Glomerular endothelial cell (primary cell): ENCODE results near the gene RFLNA. TPM values are rescaled to one million over a fixed set of nuclear protein-coding genes. Genes with fewer than 3 reads are reported as not detected.
"Not testable (repeated sequence)": the region's sequence is repeated elsewhere in the genome, so short reads cannot be mapped to it uniquely, and the experiment has no call there.

ENCODE experiments used
- DNase-seq: peaks from one replicate; pipeline ENCODE4 v3.0.0-alpha.2; 2011; ENCODE audit warnings: low read depth, low spot score; ENCODE audit errors: extremely low read depth
- total RNA-seq: library from RNA; depleted of rRNA; stranded (reverse); fragments of >200 nt; gene quantifications from 2 replicates; pipeline ENCODE4 v1.2.3, GENCODE V29; 2015

Gene RFLNA
- total RNA-seq, 1 donor from 2014 or later: 0.41 TPM

GRCh38 chr12:124281309-124281708 is 13.6 kb upstream of the RFLNA start:
- DNase-seq: no peak

- no peak for DNase-seq
Observed at GRCh38 chr12:124282287-124282686, 12.6 kb upstream of the RFLNA start.

- DNase-seq: no peak
Observed at GRCh38 chr12:124283326-124283725, 11.6 kb upstream of the RFLNA start.

- DNase-seq: no peak
Observed at GRCh38 chr12:124284368-124284767, 10.5 kb upstream of the RFLNA start.

- no peak for DNase-seq
Observed at GRCh38 chr12:124286414-124286813, 8.5 kb upstream of the RFLNA start.

GRCh38 chr12:124286971-124287370 is 7.9 kb upstream of the RFLNA start:
- no peak for DNase-seq

GRCh38 chr12:124289634-124290600 is 5.0 kb upstream of the RFLNA start:
- DNase-seq: no peak

GRCh38 chr12:124292385-124292784 is 2.5 kb upstream of the RFLNA start:
- DNase-seq: no peak

GRCh38 chr12:124293286-124294003 is 1.4 kb upstream of the RFLNA start:
- no peak for DNase-seq

GRCh38 chr12:124295431-124296058 is 652 bp downstream of the RFLNA start:
- DNase-seq: no peak

- DNase-seq: no peak
Observed at GRCh38 chr12:124296295-124296915, 1.5 kb downstream of the RFLNA start.

GRCh38 chr12:124296916-124297351 is 2.0 kb downstream of the RFLNA start:
- DNase-seq: no peak

GRCh38 chr12:124297389-124297788 is 2.5 kb downstream of the RFLNA start:
- DNase-seq: no peak

- no peak for DNase-seq
Observed at GRCh38 chr12:124297856-124298255, 3.0 kb downstream of the RFLNA start.

- no peak for DNase-seq
Observed at GRCh38 chr12:124298685-124299410, 4.0 kb downstream of the RFLNA start.

- no peak for DNase-seq
Observed at GRCh38 chr12:124299628-124300388, 4.9 kb downstream of the RFLNA start.

- not testable (repeated sequence) for DNase-seq
Observed at GRCh38 chr12:124300657-124301056, 5.8 kb downstream of the RFLNA start.

GRCh38 chr12:124301084-124301654 is 6.3 kb downstream of the RFLNA start:
- no peak for DNase-seq

- no peak for DNase-seq
Observed at GRCh38 chr12:124302241-124302806, 7.4 kb downstream of the RFLNA start.
